Measurements from ENCODE around the gene C1orf232. TPM values are rescaled to one million over a fixed set of nuclear protein-coding genes. Genes with fewer than 3 reads are reported as not detected.

Gene C1orf232
- polyA plus RNA-seq, 1 donor: not detected

- DNase-seq: no peak
Measured at GRCh38 chr1:26158271-26158907, 10.4 kb downstream of the C1orf232 start.

GRCh38 chr1:26156285-26157038 is 12.3 kb downstream of the C1orf232 start:
- no peak for DNase-seq

- DNase-seq: no peak
Measured at GRCh38 chr1:26155370-26156284, 13.1 kb downstream of the C1orf232 start.

GRCh38 chr1:26154750-26155149 is 14.0 kb downstream of the C1orf232 start:
- no peak for DNase-seq

GRCh38 chr1:26153966-26154532 is 14.7 kb downstream of the C1orf232 start:
- DNase-seq: no peak

- no peak for DNase-seq
Measured at GRCh38 chr1:26148887-26149286, 19.9 kb downstream of the C1orf232 start.

GRCh38 chr1:26145960-26146294 is 22.8 kb downstream of the C1orf232 start:
- DNase-seq: no peak

- DNase-seq: peak; percentile 83
Measured at GRCh38 chr1:26145041-26145959, 23.5 kb downstream of the C1orf232 start.

GRCh38 chr1:26142159-26142558 is 26.6 kb downstream of the C1orf232 start:
- DNase-seq: no peak

GRCh38 chr1:26138974-26139558 is 29.7 kb downstream of the C1orf232 start:
- no peak for DNase-seq

GRCh38 chr1:26134466-26134865 is 34.3 kb downstream of the C1orf232 start:
- DNase-seq: no peak

GRCh38 chr1:26132834-26133167 is 36.0 kb downstream of the C1orf232 start:
- DNase-seq: no peak

- no peak for DNase-seq
Measured at GRCh38 chr1:26132128-26132833, 36.5 kb downstream of the C1orf232 start.

GRCh38 chr1:26130695-26131094 is 38.1 kb downstream of the C1orf232 start:
- no peak for DNase-seq

GRCh38 chr1:26129778-26130177 is 39.0 kb downstream of the C1orf232 start:
- no peak for DNase-seq

- no peak for DNase-seq
Measured at GRCh38 chr1:26127235-26128163, 41.3 kb downstream of the C1orf232 start.

- DNase-seq: no peak
Measured at GRCh38 chr1:26126321-26127084, 42.3 kb downstream of the C1orf232 start.

GRCh38 chr1:26125946-26126320 is 42.8 kb downstream of the C1orf232 start:
- DNase-seq: no peak

GRCh38 chr1:26125382-26125781 is 43.4 kb downstream of the C1orf232 start:
- no peak for DNase-seq

Data from left kidney (tissue), 2 donors.